Liver (tissue), 3 donors: ENCODE data around the gene METTL6.

ENCODE experiments used
- CTCF ChIP-seq: fragments of 150-350 bp; IDR thresholded peaks from 2 replicates; pipeline ENCODE4 v1.5.1; 2017; ENCODE audit warnings: improper control_type of control experiment, low read depth, low read length; ENCODE audit not compliant: missing input control
- TAF1 ChIP-seq: conservative IDR thresholded peaks from 2 replicates; pipeline ENCODE4 v1.6.1; 2016; ENCODE audit warnings: antibody characterized with exemption, mild to moderate bottlenecking
- donor health status: healthy.
- donor health status: healthy.

- TF ChIP-seq CTCF (no peak), TAF1 (no peak)
Measured at GRCh38 chr3:15403495-15403894, 23.8 kb downstream of the METTL6 start.
